DOHH2 (cell line): ENCODE results near the gene AHNAK.

Experiments
- H3F3A ChIP-seq: fragments of 200-600 bp; sonication (generic), shearing (Covaris generic); 2 replicates; pipeline ENCODE4 v1.6.0; 2016; ENCODE audit warnings: antibody characterized with exemption, mild to moderate bottlenecking; ENCODE audit not compliant: control insufficient read depth, insufficient read depth
- H3K27ac ChIP-seq: fragments of 200-600 bp; sonication (generic); 2 replicates; pipeline ENCODE4 v1.5.1; 2014; ENCODE audit warnings: low read depth, mild to moderate bottlenecking, low read length, moderate library complexity
- H3K27me3 ChIP-seq: fragments of 200-600 bp; sonication (generic); 2 replicates; pipeline ENCODE4 v1.6.1; 2014; ENCODE audit warnings: mild to moderate bottlenecking, low read length, mixed read lengths; ENCODE audit not compliant: control insufficient read depth
- H3K36me3 ChIP-seq: fragments of 200-600 bp; sonication (generic); 2 replicates; pipeline ENCODE4 v1.6.1; 2014; ENCODE audit warnings: mild to moderate bottlenecking, low read length, moderate library complexity, mixed read lengths; ENCODE audit not compliant: control insufficient read depth
- H3K4me1 ChIP-seq: fragments of 200-600 bp; sonication (generic); 2 replicates; pipeline ENCODE4 v1.6.1; 2014; ENCODE audit warnings: mild to moderate bottlenecking, low read length, mixed read lengths; ENCODE audit not compliant: control insufficient read depth
- H3K4me2 ChIP-seq: fragments of 200-600 bp; sonication (generic); 2 replicates; pipeline ENCODE4 v1.6.0; 2014; ENCODE audit warnings: mild to moderate bottlenecking, low read length, moderate library complexity
- H3K4me3 ChIP-seq: fragments of 200-600 bp; sonication (generic); 2 replicates; pipeline ENCODE4 v1.5.1; 2014; ENCODE audit warnings: mild to moderate bottlenecking, low read length, mixed read lengths
- H3K79me2 ChIP-seq: fragments of 200-600 bp; sonication (generic); 2 replicates; pipeline ENCODE4 v1.6.1; 2014; ENCODE audit warnings: mild to moderate bottlenecking, low read length, mixed read lengths; ENCODE audit not compliant: control insufficient read depth
- H3K9me2 ChIP-seq: fragments of 200-600 bp; sonication (generic); replicated peaks from 2 replicates; pipeline ENCODE4 v1.6.1; 2014; ENCODE audit warnings: mild to moderate bottlenecking, low read length, mixed read lengths; ENCODE audit not compliant: control insufficient read depth
- H3K9me3 ChIP-seq: fragments of 200-600 bp; sonication (generic); 2 replicates; pipeline ENCODE4 v1.6.1; 2014; ENCODE audit warnings: antibody characterized with exemption, low read length, mixed read lengths; ENCODE audit not compliant: control insufficient read depth, insufficient read depth
- H4K20me1 ChIP-seq: fragments of 200-600 bp; sonication (generic); 2 replicates; pipeline ENCODE4 v1.6.0; 2014; ENCODE audit warnings: low read depth, mild to moderate bottlenecking, antibody characterized with exemption, low read length, moderate library complexity; ENCODE audit not compliant: control insufficient read depth, insufficient read depth
- EZH2phosphoT487 ChIP-seq: fragments of 200-600 bp; sonication (generic); IDR thresholded peaks from 2 replicates; pipeline ENCODE4 v1.6.1; 2017; ENCODE audit warnings: borderline replicate concordance, mild to moderate bottlenecking, antibody characterized with exemption, low read length, moderate library complexity, mixed read lengths
- TF ChIP-seq, protein P1 (sequence below): fragments of 200-600 bp; sonication (generic); IDR thresholded peaks from one replicate; pipeline ENCODE4 v1.5.1; 2014; ENCODE audit warnings: antibody characterized with exemption, mild to moderate bottlenecking, low read depth, low read length; ENCODE audit not compliant: poor library complexity, severe bottlenecking

The AHNAK gene

DNA sequence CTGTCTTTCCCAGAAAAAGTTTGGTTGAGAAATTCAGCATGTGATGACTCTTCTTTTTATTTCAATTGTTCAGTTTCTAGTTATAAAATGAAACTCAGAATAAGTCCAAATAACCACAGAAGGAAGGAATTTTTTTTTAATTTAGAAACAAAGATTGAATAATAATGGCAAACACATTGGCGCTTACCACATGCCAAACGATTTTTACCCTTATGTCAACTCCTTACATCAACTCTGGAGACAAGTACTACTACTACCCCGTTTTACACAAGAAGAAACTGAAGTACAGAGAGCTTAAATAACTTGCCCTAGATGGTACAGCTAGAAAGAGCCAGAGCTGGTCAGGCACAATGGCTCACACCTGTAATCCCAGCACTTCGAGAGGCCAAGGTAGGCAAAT lies 52.4 kb downstream of the AHNAK start:
- Histone ChIP-seq H3K4me1 (no peaks in the 10 kb centered on the region), H3K9me3 (no peaks in the 10 kb centered on the region), H3K79me2 (no peaks in the 10 kb centered on the region), H3K36me3 (no peaks in the 10 kb centered on the region), H3K4me2 (no peak overlapping the region), H3K4me3 (no peak overlapping the region), H3K9me2 (no peaks in the 10 kb centered on the region), H4K20me1 (no peaks in the 10 kb centered on the region), H3K27me3 (0 out of 2 replicates have a peak, but pooled peaks cover 2% of the 10 kb centered on the region), H3K27ac (no peak overlapping the region), H3F3A (no peaks in the 10 kb centered on the region)
- TF ChIP-seq, protein P1, sequence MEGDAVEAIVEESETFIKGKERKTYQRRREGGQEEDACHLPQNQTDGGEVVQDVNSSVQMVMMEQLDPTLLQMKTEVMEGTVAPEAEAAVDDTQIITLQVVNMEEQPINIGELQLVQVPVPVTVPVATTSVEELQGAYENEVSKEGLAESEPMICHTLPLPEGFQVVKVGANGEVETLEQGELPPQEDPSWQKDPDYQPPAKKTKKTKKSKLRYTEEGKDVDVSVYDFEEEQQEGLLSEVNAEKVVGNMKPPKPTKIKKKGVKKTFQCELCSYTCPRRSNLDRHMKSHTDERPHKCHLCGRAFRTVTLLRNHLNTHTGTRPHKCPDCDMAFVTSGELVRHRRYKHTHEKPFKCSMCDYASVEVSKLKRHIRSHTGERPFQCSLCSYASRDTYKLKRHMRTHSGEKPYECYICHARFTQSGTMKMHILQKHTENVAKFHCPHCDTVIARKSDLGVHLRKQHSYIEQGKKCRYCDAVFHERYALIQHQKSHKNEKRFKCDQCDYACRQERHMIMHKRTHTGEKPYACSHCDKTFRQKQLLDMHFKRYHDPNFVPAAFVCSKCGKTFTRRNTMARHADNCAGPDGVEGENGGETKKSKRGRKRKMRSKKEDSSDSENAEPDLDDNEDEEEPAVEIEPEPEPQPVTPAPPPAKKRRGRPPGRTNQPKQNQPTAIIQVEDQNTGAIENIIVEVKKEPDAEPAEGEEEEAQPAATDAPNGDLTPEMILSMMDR = no peak
- TF ChIP-seq EZH2phosphoT487 = no peak

DNA sequence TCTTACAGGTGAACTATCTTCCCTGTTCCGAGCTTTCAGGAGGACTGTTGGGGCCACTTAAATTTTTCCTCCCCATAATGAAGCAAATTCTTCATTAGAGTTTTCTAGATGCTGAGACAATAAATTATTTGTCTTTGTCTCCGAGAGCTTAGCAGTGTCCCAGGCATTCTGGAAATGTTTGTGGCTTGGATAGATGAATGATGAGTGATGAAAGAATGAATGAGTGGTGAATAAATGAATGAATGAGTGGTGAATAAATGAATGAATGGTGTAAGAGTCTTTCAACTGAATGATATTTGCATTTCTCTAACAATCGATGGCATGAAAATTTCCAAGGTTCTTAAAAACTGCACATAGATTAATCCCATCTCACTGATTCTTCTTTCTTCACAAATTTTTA lies 52.8 kb downstream of the AHNAK start:
- no peaks in the 10 kb centered on the region for H3K4me1 ChIP-seq
- H4K20me1 ChIP-seq = no peaks in the 10 kb centered on the region
- H3K27ac ChIP-seq = no peak overlapping the region
- H3K4me3 ChIP-seq = no peak overlapping the region
- 0 out of 2 replicates have a peak, but pooled peaks cover 2% of the 10 kb centered on the region for H3K27me3 ChIP-seq
- H3K9me3 ChIP-seq = no peaks in the 10 kb centered on the region
- H3K36me3 ChIP-seq = no peaks in the 10 kb centered on the region
- H3F3A ChIP-seq = no peaks in the 10 kb centered on the region
- H3K9me2 ChIP-seq = no peaks in the 10 kb centered on the region
- H3K4me2 ChIP-seq = no peak overlapping the region
- H3K79me2 ChIP-seq = no peaks in the 10 kb centered on the region
- TF ChIP-seq EZH2phosphoT487 = no peak
- TF ChIP-seq, protein P1 = no peak

DNA sequence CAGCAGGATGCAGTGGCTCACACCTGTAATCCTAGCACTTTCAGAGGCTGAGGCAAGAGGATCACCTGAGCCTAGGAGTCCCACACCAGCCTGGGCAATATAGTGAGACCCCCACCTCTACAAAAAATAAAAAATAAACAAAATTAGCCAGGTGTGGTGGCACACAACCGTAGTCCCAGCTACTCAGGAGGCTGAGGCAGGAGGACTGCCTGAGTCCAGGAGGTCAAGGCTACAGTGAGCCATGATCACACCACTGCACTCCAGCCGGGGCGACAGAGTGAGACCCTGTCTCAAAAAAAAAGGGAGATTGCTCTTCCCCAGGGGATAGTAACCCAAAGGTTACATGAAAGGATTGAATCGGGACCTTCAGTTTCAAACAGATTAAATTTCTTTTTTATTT lies 54.0 kb downstream of the AHNAK start:
- no peak for TF ChIP-seq EZH2phosphoT487
- TF ChIP-seq, protein P1 = no peak
- Histone ChIP-seq H3K4me2 (no peak overlapping the region), H3K27me3 (peaks cover 2% of the 10 kb centered on the region; the same call in 1 of the 2 replicates), H3K9me2 (no peaks in the 10 kb centered on the region), H3K27ac (no peak overlapping the region), H4K20me1 (no peaks in the 10 kb centered on the region), H3F3A (no peaks in the 10 kb centered on the region), H3K4me3 (no peak overlapping the region), H3K36me3 (no peaks in the 10 kb centered on the region), H3K79me2 (no peaks in the 10 kb centered on the region), H3K9me3 (no peaks in the 10 kb centered on the region), H3K4me1 (no peaks in the 10 kb centered on the region)
